KOPT-K1 (cell line): ENCODE results near the gene SNX7.

ENCODE experiments used
- H3K27ac ChIP-seq: fragments of 200-600 bp; sonication (generic); 2 replicates; pipeline ENCODE4 v1.5.1; 2016; ENCODE audit warnings: antibody characterized with exemption, mild to moderate bottlenecking, low read depth, low read length; ENCODE audit not compliant: poor library complexity, severe bottlenecking
- H3K36me3 ChIP-seq: fragments of 200-600 bp; sonication (generic); 2 replicates; pipeline ENCODE4 v1.5.1; 2017; ENCODE audit warnings: antibody characterized with exemption, mild to moderate bottlenecking, low read length, moderate library complexity; ENCODE audit not compliant: insufficient read depth
- H3K9me3 ChIP-seq: fragments of 200-600 bp; sonication (generic); 2 replicates; pipeline ENCODE4 v1.5.1; 2017; ENCODE audit warnings: antibody characterized with exemption, low read length, mild to moderate bottlenecking; ENCODE audit not compliant: insufficient read depth, poor library complexity, severe bottlenecking

The SNX7 gene

GRCh38 chr1:98677288-98677687, 15.8 kb downstream of the SNX7 start:
- Histone ChIP-seq H3K9me3 (no peaks in the 10 kb centered on the region), H3K27ac (no peak overlapping the region), H3K36me3 (no peaks in the 10 kb centered on the region)

- Histone ChIP-seq H3K9me3 (no peaks in the 10 kb centered on the region), H3K27ac (no peak overlapping the region), H3K36me3 (no peaks in the 10 kb centered on the region)
Observed at GRCh38 chr1:98681812-98682211, 20.3 kb downstream of the SNX7 start.

- Histone ChIP-seq H3K27ac (no peak overlapping the region), H3K9me3 (no peaks in the 10 kb centered on the region), H3K36me3 (no peaks in the 10 kb centered on the region)
Observed at GRCh38 chr1:98688110-98688739, 26.7 kb downstream of the SNX7 start.

- H3K36me3 ChIP-seq = no peaks in the 10 kb centered on the region
- no peak overlapping the region for H3K27ac ChIP-seq
- H3K9me3 ChIP-seq = no peaks in the 10 kb centered on the region
Observed at GRCh38 chr1:98690576-98690975, 29.1 kb downstream of the SNX7 start.

GRCh38 chr1:98692482-98692881, 31.0 kb downstream of the SNX7 start:
- H3K27ac ChIP-seq = no peak overlapping the region
- H3K36me3 ChIP-seq = no peaks in the 10 kb centered on the region
- no peaks in the 10 kb centered on the region for H3K9me3 ChIP-seq

GRCh38 chr1:98693385-98693784, 31.9 kb downstream of the SNX7 start:
- Histone ChIP-seq H3K9me3 (no peaks in the 10 kb centered on the region), H3K27ac (no peak overlapping the region)

GRCh38 chr1:98696077-98696476, 34.6 kb downstream of the SNX7 start:
- Histone ChIP-seq H3K27ac (no peak overlapping the region), H3K36me3 (no peaks in the 10 kb centered on the region), H3K9me3 (no peaks in the 10 kb centered on the region)

More at GRCh38 chr1:98693385-98693784, 31.9 kb downstream of the SNX7 start:
- no peaks in the 10 kb centered on the region for H3K36me3 ChIP-seq

- H3K9me3 ChIP-seq = no peaks in the 10 kb centered on the region
- no peak overlapping the region for H3K27ac ChIP-seq
- no peaks in the 10 kb centered on the region for H3K36me3 ChIP-seq
Observed at GRCh38 chr1:98697781-98698180, 36.3 kb downstream of the SNX7 start.

- H3K9me3 ChIP-seq = no peaks in the 10 kb centered on the region
- no peak overlapping the region for H3K27ac ChIP-seq
- H3K36me3 ChIP-seq = no peaks in the 10 kb centered on the region
Observed at GRCh38 chr1:98698625-98699024, 37.1 kb downstream of the SNX7 start.

- H3K36me3 ChIP-seq = no peaks in the 10 kb centered on the region
- no peaks in the 10 kb centered on the region for H3K9me3 ChIP-seq
- no peak overlapping the region for H3K27ac ChIP-seq
Observed at GRCh38 chr1:98700228-98700627, 38.7 kb downstream of the SNX7 start.

GRCh38 chr1:98702976-98703375, 41.5 kb downstream of the SNX7 start:
- Histone ChIP-seq H3K27ac (no peak overlapping the region), H3K9me3 (no peaks in the 10 kb centered on the region)

GRCh38 chr1:98704474-98704873, 43.0 kb downstream of the SNX7 start:
- H3K27ac ChIP-seq = no peak overlapping the region
- H3K9me3 ChIP-seq = no peaks in the 10 kb centered on the region
- H3K36me3 ChIP-seq = no peaks in the 10 kb centered on the region

More at GRCh38 chr1:98702976-98703375, 41.5 kb downstream of the SNX7 start:
- H3K36me3 ChIP-seq = no peaks in the 10 kb centered on the region

GRCh38 chr1:98704971-98705370, 43.5 kb downstream of the SNX7 start:
- no peaks in the 10 kb centered on the region for H3K36me3 ChIP-seq
- no peaks in the 10 kb centered on the region for H3K9me3 ChIP-seq
- no peak overlapping the region for H3K27ac ChIP-seq

- Histone ChIP-seq H3K27ac (no peak overlapping the region), H3K9me3 (no peaks in the 10 kb centered on the region), H3K36me3 (no peaks in the 10 kb centered on the region)
Observed at GRCh38 chr1:98705591-98705990, 44.1 kb downstream of the SNX7 start.

- Histone ChIP-seq H3K27ac (no peak overlapping the region), H3K9me3 (no peaks in the 10 kb centered on the region), H3K36me3 (no peaks in the 10 kb centered on the region)
Observed at GRCh38 chr1:98706173-98706843, 44.8 kb downstream of the SNX7 start.

- Histone ChIP-seq H3K9me3 (no peaks in the 10 kb centered on the region), H3K27ac (no peak overlapping the region), H3K36me3 (no peaks in the 10 kb centered on the region)
Observed at GRCh38 chr1:98707556-98707955, 46.0 kb downstream of the SNX7 start.
